ENCODE measurements around the gene NHLH1. TPM values are rescaled to one million over a fixed set of nuclear protein-coding genes. Genes with fewer than 3 reads are reported as not detected.

The NHLH1 gene
- total RNA-seq, 1 donor from 2014 or later = 0.51 TPM

DNA sequence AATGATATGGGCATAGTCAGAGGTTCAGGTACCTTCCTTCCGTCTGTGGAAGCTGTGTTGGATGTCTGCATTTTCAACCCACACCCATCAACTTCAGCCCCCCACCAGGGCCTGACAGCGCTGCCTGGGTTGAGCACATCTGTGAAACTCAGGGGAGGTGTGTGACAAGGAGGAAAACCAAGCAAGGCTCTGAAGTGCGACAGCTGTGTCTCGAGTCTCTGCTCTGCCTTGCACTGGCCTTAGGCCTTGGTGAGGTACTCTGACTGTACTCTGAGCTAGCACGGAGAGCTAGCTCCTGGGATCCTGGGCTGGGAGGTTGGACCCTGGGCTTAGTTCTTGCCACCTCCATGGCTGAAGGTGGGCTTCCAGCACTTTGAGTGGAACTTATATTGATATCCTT, 42.6 kb downstream of the NHLH1 start:
- no peak for DNase-seq (ENCODE audit: low read depth)

DNA sequence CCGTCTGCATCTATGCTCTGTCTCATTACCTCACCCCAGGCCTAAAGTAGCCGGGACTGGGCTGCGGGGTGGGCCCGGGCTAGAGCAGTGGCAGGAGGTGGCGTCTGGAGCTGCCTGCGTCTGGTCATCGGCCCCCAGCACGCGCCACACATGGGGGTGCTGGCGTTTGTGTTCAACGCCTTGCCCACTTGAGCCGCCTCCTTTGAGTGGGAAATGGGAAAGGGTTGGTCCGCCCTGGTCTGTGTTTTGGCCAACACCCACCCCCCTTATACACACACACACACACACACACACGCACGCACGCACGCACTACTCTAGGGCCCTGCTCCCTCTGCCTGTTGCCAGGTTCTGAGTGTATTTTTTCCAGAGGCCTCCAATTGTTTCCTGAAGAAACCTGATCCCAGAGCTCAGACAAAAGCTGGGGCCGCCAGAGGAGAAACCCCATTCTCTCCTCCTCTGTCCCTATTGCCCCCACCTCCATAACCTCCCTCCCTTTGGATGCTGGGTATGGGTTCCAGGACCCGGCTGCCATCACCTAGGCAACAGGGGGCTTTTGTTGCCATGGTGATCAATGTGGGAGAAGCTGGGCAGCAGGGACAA, 43.6 kb downstream of the NHLH1 start:
- DNase-seq (ENCODE audit: low read depth) = no peak

DNA sequence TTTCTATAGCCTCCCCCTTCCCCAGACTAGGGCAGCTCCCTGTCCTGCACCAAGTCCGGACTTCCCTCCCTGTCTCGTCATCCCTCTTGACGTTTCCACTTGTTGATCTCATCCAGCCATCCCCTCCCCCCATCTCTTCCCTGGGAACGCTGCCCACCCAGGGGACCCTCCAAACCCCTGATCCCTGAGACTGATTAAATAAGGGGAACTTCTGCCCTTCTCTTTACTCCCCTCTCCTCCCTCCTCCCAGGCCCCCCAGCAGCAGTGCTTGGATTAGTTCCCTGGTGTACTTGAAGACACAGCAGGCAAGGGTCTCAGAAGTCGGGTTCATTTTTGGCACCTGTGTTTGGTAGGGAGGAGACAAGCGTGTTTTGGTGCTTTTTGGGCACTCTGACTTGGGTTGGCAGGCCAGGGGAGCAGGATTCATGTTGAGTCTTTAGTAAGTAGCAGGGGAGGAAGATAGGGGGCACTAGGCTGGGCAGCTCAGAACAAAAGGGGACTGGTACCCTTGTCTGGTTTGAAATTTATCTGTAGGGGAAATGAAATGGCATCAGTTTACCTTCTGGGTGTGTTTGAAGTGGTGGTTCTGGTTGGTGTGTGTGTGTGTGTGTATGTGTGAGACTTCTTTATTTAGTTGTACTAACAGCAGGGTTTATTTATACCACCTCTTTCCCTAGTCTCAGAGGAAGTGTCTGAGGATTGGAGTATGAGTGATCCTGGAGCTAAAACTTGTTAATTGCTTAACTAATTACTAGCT, 44.6 kb downstream of the NHLH1 start:
- no peak for DNase-seq (ENCODE audit: low read depth)

GRCh38 chr1:160412028-160412362, 45.1 kb downstream of the NHLH1 start:
- no peak for DNase-seq (ENCODE audit: low read depth)

- no peak for DNase-seq (ENCODE audit: low read depth)
These were observed 46.8 kb downstream of the NHLH1 start for GRCh38 chr1:160413716-160414115.

- no peak for DNase-seq (ENCODE audit: low read depth)
These were observed 48.0 kb downstream of the NHLH1 start for GRCh38 chr1:160414881-160415280.

GRCh38 chr1:160415696-160416290, 48.9 kb downstream of the NHLH1 start:
- DNase-seq (ENCODE audit: low read depth) = no peak

GRCh38 chr1:160416369-160416768, 49.5 kb downstream of the NHLH1 start:
- DNase-seq (ENCODE audit: low read depth) = peak; percentile 28

DNA sequence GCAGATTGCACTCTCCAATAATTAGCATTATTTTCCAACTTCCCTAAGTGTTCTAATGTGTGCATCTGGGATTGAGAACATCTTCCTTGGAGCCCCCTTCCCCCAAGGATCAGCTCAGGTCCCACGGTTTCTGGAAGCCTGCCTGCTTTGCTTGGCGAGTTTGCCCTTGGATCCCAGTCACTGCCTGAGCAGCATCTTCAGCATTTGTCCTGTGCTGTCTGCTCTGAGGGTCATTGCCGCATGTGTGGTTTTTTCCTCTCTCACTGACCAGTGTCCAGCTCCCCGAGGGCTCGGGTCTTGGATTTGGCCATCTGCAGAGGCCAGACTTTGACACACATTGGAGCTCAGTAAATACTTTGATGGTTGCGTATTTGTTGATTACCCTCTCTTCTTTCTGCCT, 51.6 kb downstream of the NHLH1 start:
- DNase-seq (ENCODE audit: low read depth) = no peak

GRCh38 chr1:160419150-160419837, 52.4 kb downstream of the NHLH1 start:
- no peak for DNase-seq (ENCODE audit: low read depth)

- no peak for DNase-seq (ENCODE audit: low read depth)
These were observed 52.9 kb downstream of the NHLH1 start for GRCh38 chr1:160419838-160420169.

- no peak for DNase-seq (ENCODE audit: low read depth)
These were observed 54.3 kb downstream of the NHLH1 start for GRCh38 chr1:160420881-160421842.

DNA sequence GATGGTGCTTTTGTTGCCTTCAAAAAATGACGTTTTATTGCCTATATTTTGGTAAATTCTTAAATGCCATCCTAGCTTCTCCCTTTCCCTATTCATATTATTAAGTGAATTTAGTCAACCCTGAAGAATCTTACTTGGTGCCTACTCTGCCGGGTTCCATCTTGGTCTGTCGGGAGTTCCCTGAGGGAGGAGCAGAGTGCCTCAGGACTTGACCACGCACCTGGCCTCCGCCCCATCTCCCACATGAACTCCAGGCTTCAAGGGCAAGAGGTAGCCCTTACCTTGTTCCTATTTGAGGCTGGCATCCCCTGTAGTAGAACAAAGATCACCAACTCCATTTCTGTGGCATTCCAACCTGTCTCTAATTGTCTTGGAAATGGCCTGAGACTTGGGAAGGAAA, 55.0 kb downstream of the NHLH1 start:
- DNase-seq (ENCODE audit: low read depth) = no peak

Other genes starting within 250 kb of the NHLH1 start
- 0.10 and 0.19 TPM in 2 replicates for gene ATP1A4, start 215.5 kb upstream of the NHLH1 start, total RNA-seq
- 9.4 and 12.2 TPM in 2 replicates for gene CASQ1, start 176.5 kb upstream of the NHLH1 start, total RNA-seq
- gene PEA15, start 161.7 kb upstream of the NHLH1 start, total RNA-seq = 221 and 228 TPM in 2 replicates
- gene DCAF8, start 104.5 kb upstream of the NHLH1 start, total RNA-seq = 96.9 and 101 TPM in 2 replicates
- 67.5 and 85.1 TPM in 2 replicates for gene PEX19, start 81.9 kb upstream of the NHLH1 start, total RNA-seq
- 119 and 138 TPM in 2 replicates for gene COPA, start 23.8 kb upstream of the NHLH1 start, total RNA-seq
- gene NCSTN, start 23.7 kb upstream of the NHLH1 start, total RNA-seq = 80.3 and 90.1 TPM in 2 replicates
- 0.05 and 0.21 TPM in 2 replicates for gene VANGL2, start 33.5 kb downstream of the NHLH1 start, total RNA-seq
- gene SLAMF6, start 156.2 kb downstream of the NHLH1 start, total RNA-seq = not detected in 2 replicates
- gene CD84, start 212.4 kb downstream of the NHLH1 start, total RNA-seq = not detected in 2 replicates

Data from myocyte (in vitro differentiated cells).